HG03045 (cell line): ENCODE results near the gene METTL22.

Experiments
- ATAC-seq: cut with Tn5 transposase; IDR thresholded peaks from one replicate; pipeline ENCODE4 v1.9.1; 2021; ENCODE audit warnings: mild to moderate bottlenecking, moderate library complexity; ENCODE audit not compliant: unreplicated experiment

The METTL22 gene

DNA sequence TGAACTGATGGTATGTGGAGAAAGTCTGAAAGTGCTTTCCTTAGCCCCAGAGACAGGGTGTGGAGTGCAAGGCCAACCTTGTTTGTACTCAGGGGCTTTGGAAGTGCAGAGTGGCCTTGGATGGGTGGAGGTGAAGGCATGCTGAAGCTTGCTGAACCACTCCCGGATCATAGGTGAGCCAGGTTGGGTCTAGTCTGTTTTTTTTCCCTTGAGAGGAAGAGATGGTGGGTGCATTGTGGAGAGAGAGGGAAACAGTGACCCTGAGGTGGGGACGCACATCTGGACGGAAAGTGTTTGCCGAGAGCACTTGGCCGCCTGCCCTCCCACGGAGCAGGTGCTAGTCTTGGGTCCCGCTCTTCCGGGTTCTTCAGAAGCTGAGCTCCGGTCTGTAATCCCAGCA is 65.4 kb downstream of the METTL22 start:
- ATAC-seq = no peak

GRCh38 chr16:8689686-8690085 is 68.2 kb downstream of the METTL22 start:
- ATAC-seq = no peak

DNA sequence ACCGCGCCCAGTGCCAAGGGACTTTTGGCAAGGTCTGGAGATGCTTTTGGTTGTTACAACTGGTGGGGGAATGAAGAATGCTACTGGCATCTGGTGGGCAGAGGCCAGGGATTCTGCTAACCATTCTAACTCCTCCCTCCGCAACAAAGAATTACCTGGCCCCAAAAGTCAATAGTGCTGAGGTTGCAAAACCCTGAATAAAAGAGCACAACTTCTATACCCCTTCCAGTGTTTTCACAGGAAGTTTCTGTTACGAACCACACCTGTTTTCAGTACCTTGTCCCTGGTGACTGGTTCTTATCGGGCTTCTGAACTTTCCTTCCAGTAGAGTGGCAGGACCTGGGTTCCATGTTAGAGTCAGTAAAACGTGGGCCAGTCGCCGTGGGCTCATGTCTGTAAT is 70.2 kb downstream of the METTL22 start:
- no peak for ATAC-seq

GRCh38 chr16:8694795-8695728 is 73.6 kb downstream of the METTL22 start:
- ATAC-seq = no peak

GRCh38 chr16:8696880-8697279 is 75.4 kb downstream of the METTL22 start:
- ATAC-seq = no peak

- ATAC-seq = no peak
Observed at GRCh38 chr16:8697965-8698364, 76.5 kb downstream of the METTL22 start.
